ENCODE results near the gene ANO6. TPM values are rescaled to one million over a fixed set of nuclear protein-coding genes. Genes with fewer than 3 reads are reported as not detected.
A peak's percentile ranks its signal among the peaks of the same experiment; 100 is the strongest.

ANO6 gene
- total and polyA plus RNA-seq, 4 donors, result 18.6 to 52.3 (median 29.1) TPM

GRCh38 chr12:45242180-45242579, 26.3 kb downstream of the ANO6 start:
- TF ChIP-seq REST (IDR thresholded peaks at IDR 0.05) (no peak), FOXA2 (IDR thresholded peaks at IDR 0.05) (no peak), ZBTB33 (IDR thresholded peaks at IDR 0.05) (no peak), TAF1 (conservative IDR thresholded peaks at IDR 0.05) (no peak), YY1 (IDR thresholded peaks at IDR 0.05) (no peak), MAX (IDR thresholded peaks at IDR 0.05) (no peak), RAD21 (IDR thresholded peaks at IDR 0.05) (no peak), GABPA (IDR thresholded peaks at IDR 0.05 in 1 of 2, conservative IDR thresholded peaks at IDR 0.05 in 1 of 2) (no peak), JUND (IDR thresholded peaks at IDR 0.05) (no peak), NR2F2 (IDR thresholded peaks at IDR 0.05) (no peak), ATF3 (IDR thresholded peaks at IDR 0.05) (no peak), SP1 (IDR thresholded peaks at IDR 0.05) (no peak), CTCF (IDR thresholded peaks at IDR 0.05; ENCODE audit: low read depth, low read length, missing input control) (no peak), EGR1 (IDR thresholded peaks at IDR 0.05; ENCODE audit: low read depth in 2 of 2) (no peak)
- H3K36me3 ChIP-seq (ENCODE audit: control insufficient read depth in 4 of 4, insufficient read depth in 3 of 4, low read depth in 1 of 4, low read length in 3 of 4), result no peaks in the 10 kb centered on the region
- H3K9me3 ChIP-seq (ENCODE audit: control insufficient read depth in 4 of 4, low read length in 3 of 4), result no peaks in the 10 kb centered on the region
- 93% methylated on average over 11 of the region's 11 CpGs for WGBS
- no peak for DNase-seq (ENCODE audit: low spot score)
- H3K27ac ChIP-seq (ENCODE audit: low read depth in 1 of 2, low read length in 2 of 2), result no peak overlapping the region
- no peak overlapping the region for H3K4me3 ChIP-seq (ENCODE audit: low read depth in 1 of 3, low read length in 3 of 3)
- no peaks in the 10 kb centered on the region for H3K27me3 ChIP-seq (ENCODE audit: control insufficient read depth in 4 of 4, insufficient read depth in 4 of 4, low read length in 3 of 4)
- H3K9ac ChIP-seq (ENCODE audit: low read depth in 1 of 2, low read length in 2 of 2), result no peak overlapping the region
- H3K4me1 ChIP-seq (ENCODE audit: control insufficient read depth in 4 of 4, insufficient read depth in 4 of 4, low read length in 3 of 4), result peaks cover 5 to 16% (median 9%) of the 10 kb centered on the region in 4 donors

- WGBS, result 82% methylated on average over 4 of the region's 4 CpGs
- Histone ChIP-seq H3K9ac (ENCODE audit: low read depth in 1 of 2, low read length in 2 of 2) (no peak overlapping the region), H3K4me1 (ENCODE audit: control insufficient read depth in 4 of 4, insufficient read depth in 4 of 4, low read length in 3 of 4) (peaks cover 5 to 16% (median 9%) of the 10 kb centered on the region in 4 donors), H3K4me3 (ENCODE audit: low read depth in 1 of 3, low read length in 3 of 3) (no peak overlapping the region), H3K27ac (ENCODE audit: low read depth in 1 of 2, low read length in 2 of 2) (peak overlapping the region; percentile 73 to 80), H3K9me3 (ENCODE audit: control insufficient read depth in 4 of 4, low read length in 3 of 4) (no peaks in the 10 kb centered on the region), H3K36me3 (ENCODE audit: control insufficient read depth in 4 of 4, insufficient read depth in 3 of 4, low read depth in 1 of 4, low read length in 3 of 4) (no peaks in the 10 kb centered on the region), H3K27me3 (ENCODE audit: control insufficient read depth in 4 of 4, insufficient read depth in 4 of 4, low read length in 3 of 4) (no peaks in the 10 kb centered on the region)
- no peak for DNase-seq (ENCODE audit: low spot score)
- TF ChIP-seq SP1 (IDR thresholded peaks at IDR 0.05) (no peak), NR2F2 (IDR thresholded peaks at IDR 0.05) (no peak), FOXA1 (IDR thresholded peaks at IDR 0.05) (no peak), CTCF (IDR thresholded peaks at IDR 0.05; ENCODE audit: low read depth, low read length, missing input control) (no peak)
Observed at GRCh38 chr12:45243963-45244362, 28.1 kb downstream of the ANO6 start.

Data from liver (tissue), 9 donors.